HepG2 (cell line): Measurements from ENCODE around the gene LRRC74B.

Experiments
- EZH2 ChIP-seq: conservative IDR thresholded peaks from 2 replicates; pipeline ENCODE4 v1.6.1; 2012; ENCODE audit warnings: mild to moderate bottlenecking, low read depth, low read length, moderate library complexity
- HNF4A ChIP-seq: sonication (generic); formaldehyde crosslinking; IDR thresholded peaks from 2 replicates; pipeline ENCODE4 v1.4.0; 2020; ENCODE audit warnings: missing genetic modification reagents
- RFX3 ChIP-seq: IDR thresholded peaks from 2 replicates; pipeline ENCODE4 v1.6.1; 2016; ENCODE audit warnings: missing biosample characterization, missing genetic modification reagents
- TSC22D2 ChIP-seq: sonication (generic); formaldehyde crosslinking; IDR thresholded peaks from 2 replicates; pipeline ENCODE4 v1.5.1; 2020; ENCODE audit warnings: missing genetic modification reagents, mild to moderate bottlenecking, borderline replicate concordance
- TF ChIP-seq, protein P1 (sequence below): sonication (generic); formaldehyde crosslinking; IDR thresholded peaks from 2 replicates; pipeline ENCODE4 v1.5.0; 2020; ENCODE audit warnings: mild to moderate bottlenecking, missing genetic modification reagents, moderate library complexity
- TF ChIP-seq, protein P2 (sequence below): sonication (generic); formaldehyde crosslinking; IDR thresholded peaks from 2 replicates; pipeline ENCODE4 v1.5.1; 2020; ENCODE audit warnings: missing genetic modification reagents, mild to moderate bottlenecking, borderline replicate concordance

DNA sequence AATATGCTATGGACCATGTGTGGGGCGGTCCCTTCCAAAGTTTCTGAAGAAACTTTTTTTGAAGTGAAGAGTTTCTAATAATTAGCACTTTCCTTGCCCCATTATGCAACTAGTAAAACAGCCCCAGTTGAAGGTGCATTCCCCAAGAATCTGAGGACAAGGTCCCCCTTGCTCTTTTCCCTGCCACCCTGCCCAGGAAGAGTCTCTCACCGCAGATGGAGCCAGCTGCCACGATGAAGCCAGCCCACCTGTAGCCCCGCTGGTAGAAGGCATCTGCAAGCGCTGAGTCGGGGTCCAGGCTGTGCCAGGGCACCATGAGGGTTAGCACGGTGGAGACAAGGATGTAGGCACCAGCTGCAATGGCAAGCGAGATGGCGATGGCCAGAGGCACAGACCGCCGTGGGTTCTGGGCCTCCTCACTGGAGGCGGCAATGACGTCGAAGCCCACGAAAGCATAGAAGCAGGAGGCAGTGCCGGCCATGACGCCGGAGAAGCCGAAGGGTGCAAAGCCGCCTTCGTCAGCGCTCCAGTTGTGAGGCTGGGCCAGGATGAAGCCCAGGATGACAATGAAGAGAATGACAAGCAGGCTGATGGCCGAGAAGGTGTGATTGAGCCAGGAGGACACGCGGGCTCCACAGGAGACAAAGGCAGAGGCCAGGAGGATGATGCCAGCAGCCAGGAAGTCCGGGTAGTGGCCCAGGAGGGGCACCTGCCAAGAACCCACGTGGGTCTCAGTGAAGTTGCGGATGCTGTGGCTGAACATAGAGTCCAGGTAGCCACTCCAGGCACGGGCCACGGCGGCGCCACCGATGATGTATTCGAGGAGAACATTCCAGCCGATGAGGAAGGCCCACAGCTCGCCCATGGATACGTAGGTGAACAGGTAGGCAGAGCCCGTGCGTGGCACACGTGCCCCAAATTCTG lies 14.9 kb upstream of the LRRC74B start:
- TF ChIP-seq HNF4A (CRISPR knock-in tag) (no peak), RFX3 (no peak), TSC22D2 (CRISPR knock-in tag) (no peak), EZH2 (no peak)
- TF ChIP-seq, protein P1, sequence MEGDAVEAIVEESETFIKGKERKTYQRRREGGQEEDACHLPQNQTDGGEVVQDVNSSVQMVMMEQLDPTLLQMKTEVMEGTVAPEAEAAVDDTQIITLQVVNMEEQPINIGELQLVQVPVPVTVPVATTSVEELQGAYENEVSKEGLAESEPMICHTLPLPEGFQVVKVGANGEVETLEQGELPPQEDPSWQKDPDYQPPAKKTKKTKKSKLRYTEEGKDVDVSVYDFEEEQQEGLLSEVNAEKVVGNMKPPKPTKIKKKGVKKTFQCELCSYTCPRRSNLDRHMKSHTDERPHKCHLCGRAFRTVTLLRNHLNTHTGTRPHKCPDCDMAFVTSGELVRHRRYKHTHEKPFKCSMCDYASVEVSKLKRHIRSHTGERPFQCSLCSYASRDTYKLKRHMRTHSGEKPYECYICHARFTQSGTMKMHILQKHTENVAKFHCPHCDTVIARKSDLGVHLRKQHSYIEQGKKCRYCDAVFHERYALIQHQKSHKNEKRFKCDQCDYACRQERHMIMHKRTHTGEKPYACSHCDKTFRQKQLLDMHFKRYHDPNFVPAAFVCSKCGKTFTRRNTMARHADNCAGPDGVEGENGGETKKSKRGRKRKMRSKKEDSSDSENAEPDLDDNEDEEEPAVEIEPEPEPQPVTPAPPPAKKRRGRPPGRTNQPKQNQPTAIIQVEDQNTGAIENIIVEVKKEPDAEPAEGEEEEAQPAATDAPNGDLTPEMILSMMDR: no peak
- TF ChIP-seq, protein P2, sequence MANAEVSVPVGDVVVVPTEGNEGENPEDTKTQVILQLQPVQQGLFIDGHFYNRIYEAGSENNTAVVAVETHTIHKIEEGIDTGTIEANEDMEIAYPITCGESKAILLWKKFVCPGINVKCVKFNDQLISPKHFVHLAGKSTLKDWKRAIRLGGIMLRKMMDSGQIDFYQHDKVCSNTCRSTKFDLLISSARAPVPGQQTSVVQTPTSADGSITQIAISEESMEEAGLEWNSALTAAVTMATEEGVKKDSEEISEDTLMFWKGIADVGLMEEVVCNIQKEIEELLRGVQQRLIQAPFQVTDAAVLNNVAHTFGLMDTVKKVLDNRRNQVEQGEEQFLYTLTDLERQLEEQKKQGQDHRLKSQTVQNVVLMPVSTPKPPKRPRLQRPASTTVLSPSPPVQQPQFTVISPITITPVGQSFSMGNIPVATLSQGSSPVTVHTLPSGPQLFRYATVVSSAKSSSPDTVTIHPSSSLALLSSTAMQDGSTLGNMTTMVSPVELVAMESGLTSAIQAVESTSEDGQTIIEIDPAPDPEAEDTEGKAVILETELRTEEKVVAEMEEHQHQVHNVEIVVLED (CRISPR knock-in tag): no peak
